Measurements from ENCODE around the gene ATP4A.

The ATP4A gene

DNA sequence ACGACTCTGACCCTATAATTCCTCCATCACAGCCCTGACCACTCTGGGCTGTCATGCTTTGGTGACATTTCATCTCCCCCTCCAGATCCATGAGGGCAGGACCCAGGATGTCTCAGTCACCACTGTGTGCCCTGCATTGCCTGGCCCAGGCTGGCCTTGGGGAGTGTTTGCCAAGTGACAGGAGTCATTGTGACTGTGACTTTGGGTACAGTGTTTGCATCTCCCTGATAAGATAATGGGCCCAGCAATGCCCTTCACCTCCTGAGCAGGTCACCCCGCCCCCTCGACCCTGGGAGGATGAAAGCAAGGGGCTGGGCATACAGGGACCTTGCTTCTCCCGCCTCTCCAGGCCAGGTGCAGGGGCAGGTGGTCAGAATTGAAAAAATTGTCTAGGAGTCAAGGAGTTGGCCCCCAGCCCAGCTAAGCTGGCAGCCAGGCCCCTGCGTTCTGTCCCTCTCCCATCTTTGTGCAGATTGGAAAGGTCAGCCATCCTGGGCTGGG lies 5.9 kb upstream of the ATP4A start:
- no peak for DNase-seq
- intact Hi-C loops (cut with DNase I) = no loop called here

DNA sequence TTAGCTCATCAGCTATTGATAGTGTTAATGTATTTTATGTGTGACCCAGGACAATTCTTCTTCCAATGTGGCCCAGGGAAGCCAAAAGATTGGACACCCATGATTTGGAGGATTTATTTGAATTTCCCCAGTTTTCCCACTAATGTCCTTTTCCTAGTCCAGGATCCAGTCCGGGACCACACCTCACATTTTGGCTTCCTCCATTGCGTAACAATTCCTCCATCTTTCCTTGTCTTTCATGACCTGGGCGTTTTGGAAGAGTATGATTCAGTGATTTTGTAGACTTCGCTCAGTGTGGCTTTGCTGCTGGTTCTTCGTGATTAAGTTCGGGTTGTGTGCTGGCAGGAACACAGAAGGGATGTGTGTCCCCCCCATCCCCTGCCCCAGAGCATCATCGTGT lies 3.3 kb upstream of the ATP4A start:
- intact Hi-C loops (cut with DNase I) = no loop called here
- DNase-seq = no peak

DNA sequence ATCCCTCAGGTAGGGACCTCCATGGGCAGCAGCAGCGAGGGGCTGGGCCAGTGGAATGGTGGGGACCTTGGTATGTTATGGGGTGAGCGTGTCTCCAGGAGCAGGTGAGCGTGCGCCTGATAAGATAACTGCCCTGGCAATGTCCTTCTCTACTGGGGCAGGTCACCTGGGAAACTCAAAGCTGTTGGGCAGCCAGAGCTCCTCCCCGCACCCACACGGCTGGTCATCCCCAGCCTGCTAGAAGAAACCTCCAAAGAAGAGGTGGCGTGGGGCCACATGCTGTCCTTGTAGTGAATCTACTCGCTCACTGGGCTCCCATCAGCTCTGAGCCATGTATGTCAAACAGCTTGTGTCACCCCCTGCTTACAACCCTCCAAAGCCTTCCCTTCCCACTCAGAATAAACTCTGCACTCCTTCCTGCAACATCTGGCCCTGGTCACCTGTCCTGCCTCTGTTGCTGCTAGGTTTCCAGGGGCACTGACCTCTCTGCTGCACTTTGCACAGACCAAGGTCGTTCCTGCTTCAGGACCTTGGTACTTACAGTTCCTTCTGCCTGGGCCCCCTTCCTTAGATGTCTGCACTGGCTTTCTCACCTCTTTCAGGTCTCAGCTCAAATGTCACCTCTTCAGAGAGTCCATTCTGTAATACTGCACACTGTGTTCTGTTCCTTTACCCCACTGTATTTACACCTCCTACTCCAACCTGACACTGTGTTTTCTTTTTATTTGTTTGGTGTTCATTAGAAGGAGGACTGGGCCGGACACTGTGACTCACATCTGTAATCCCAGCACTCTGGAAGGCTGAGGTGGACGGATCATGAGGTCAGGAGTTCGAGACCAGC lies 1.8 kb upstream of the ATP4A start:
- DNase-seq = no peak
- intact Hi-C loops (cut with DNase I) = no loop called here

DNA sequence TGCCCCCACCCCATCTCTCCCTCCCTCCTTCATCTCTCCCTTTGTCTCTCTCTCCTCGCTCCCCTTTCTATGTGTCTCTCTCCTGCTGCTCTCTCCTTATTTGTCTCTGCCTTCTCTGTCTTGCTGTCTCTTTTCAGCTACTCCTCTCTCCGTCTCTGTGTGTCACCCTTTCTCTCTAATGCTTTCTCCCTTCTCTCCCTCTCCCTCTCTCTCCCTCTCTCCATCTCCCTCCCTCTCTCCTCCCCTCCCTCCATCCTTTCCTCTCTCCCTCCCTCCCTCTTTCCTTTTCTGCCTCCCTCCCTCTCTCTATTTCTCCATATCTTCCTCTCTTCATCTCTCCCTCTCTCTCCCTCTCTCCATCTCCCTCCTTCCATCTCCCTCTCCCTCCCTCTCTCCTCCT lies 682 bp downstream of the ATP4A start:
- intact Hi-C loops (cut with DNase I) = no loop called here
- no peak for DNase-seq

GRCh38 chr19:35562336-35562735 lies 1.1 kb downstream of the ATP4A start:
- no peak for DNase-seq
- intact Hi-C loops (cut with DNase I) = no loop called here

GRCh38 chr19:35561436-35561835 lies 2.0 kb downstream of the ATP4A start:
- no peak for DNase-seq
- intact Hi-C loops (cut with DNase I) = no loop called here

- DNase-seq = no peak
- intact Hi-C loops (cut with DNase I) = no loop called here
Observed at GRCh38 chr19:35560677-35561076, 2.8 kb downstream of the ATP4A start.

GRCh38 chr19:35560271-35560670 lies 3.2 kb downstream of the ATP4A start:
- intact Hi-C loops (cut with DNase I) = no loop called here
- DNase-seq = no peak

- no peak for DNase-seq
- intact Hi-C loops (cut with DNase I) = no loop called here
Observed at GRCh38 chr19:35559781-35560180, 3.7 kb downstream of the ATP4A start.

DNA sequence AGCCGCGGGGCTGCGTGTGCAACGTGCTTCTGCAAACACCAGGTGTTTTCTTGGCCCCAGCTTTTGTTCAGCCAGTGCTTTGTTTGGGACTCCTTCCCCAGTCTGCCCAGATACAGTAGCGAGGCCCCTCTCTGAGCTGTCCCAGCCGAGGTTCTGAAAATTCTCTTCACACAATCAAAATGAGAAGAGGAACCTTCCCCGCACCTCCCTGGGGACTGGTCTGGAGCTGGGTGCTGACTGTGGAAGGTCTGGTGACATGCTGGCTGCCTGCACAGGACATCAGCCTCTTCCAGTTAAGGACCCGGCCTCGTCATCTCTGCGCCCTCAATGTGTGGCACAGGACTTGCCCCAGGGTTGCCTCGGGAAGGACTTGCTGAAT lies 4.2 kb downstream of the ATP4A start:
- no peak for DNase-seq
- intact Hi-C loops (cut with DNase I) = no loop called here

- intact Hi-C loops (cut with DNase I) = no loop called here
- DNase-seq = no peak
Observed at GRCh38 chr19:35558400-35559280, 4.8 kb downstream of the ATP4A start.

GRCh38 chr19:35557539-35558399 lies 5.7 kb downstream of the ATP4A start:
- DNase-seq = peak in 31 of 42 donors; percentile 22 to 70 (median 46)

DNA sequence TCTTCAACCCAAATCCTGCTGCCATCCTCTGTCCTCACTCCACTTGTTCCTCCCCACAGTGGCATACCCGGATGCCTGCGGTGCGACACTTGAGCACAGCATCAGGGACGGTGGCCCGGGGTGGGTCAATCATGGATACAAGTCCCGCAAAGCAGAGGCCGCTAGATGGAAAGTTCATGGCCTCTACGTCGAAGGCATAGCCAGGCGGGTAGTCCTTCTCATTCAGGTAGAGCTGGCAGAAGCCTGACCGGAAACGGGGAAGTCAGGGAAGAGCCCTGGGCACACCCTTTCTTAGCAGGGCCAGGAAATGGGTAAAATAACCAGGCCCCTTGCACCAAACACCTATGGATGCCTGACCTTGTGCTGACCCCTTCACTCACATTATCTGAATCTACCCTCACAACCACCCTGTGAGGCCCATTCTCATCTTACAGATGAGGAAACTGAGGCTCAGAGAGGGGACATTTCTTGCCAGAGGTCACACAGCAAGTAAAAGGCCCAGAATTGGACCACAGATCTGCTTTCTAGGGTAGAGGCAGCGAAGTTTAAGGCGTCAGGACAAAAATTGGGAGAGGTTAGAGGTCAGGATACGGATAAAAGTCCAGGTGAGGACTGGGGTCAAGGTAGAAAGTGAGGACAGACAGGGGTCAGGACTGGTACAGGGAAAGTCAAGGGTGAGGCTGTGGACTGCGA lies 6.5 kb downstream of the ATP4A start:
- intact Hi-C loops (cut with DNase I) = no loop called here
- DNase-seq = no peak

More at GRCh38 chr19:35557539-35558399, 5.7 kb downstream of the ATP4A start:
- intact Hi-C loops (cut with DNase I) = no loop called here

DNA sequence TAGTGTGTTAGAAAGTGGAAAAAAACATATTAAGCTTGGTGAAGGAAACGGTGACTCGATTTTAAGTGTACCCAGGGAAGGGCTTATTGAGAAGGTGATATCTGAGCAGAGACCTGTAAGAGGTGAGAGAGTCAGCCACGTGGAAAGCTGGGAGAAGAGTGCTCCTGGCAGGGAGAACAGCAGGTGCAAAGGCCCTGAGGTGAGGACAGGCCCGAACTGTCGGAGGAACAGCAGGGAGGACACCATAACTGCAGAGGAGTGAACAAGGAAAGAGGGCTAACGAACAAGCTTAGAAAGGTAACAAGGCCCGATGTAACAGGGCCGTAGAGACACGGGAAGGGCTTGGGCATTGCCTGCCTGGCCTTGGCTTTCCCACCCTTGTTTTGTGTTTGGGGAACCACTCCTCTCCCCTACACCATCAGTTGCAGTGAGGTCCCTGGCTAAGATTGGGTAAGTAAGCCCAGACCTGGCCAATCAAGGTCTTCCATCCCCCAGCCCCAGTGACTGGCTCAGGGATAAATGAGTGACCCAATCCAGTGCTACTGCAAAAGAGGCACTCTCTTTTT lies 7.3 kb downstream of the ATP4A start:
- no peak for DNase-seq
- intact Hi-C loops (cut with DNase I) = no loop called here

DNA sequence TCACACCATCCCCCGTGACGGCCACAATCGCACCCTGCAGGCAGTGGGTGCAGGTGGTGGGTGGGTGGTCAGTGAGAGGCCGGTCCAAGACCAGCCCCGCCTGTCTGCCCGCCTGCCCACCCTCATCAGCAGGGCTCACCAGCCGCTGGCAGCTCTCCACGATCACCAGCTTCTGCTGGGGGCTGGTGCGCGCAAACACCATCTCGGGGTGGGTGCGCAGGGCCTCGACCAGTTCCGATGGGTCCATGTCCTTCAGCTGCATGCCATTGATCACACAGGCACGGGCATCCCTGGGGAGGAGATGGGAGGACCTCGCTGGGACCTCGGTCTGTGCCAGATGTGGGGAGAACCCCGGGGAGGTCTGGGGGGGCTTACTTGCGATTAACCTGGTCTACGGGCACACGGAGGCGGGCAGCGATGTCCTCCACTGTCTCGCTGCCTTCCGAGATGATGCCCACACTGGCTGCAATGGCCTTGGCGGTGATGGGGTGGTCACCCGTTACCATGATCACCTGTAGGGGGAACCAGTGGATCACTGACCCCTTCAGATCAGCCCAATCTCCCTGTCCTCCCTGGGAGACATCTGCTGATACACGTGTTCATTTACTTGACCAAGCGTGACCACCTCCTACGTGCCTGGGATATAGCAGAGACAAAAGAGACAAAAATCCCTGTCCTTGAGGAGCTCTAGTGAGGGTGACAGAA lies 8.0 kb downstream of the ATP4A start:
- intact Hi-C loops (cut with DNase I) = no loop called here
- DNase-seq = no peak

GRCh38 chr19:35554076-35554475 lies 9.4 kb downstream of the ATP4A start:
- intact Hi-C loops (cut with DNase I) = no loop called here
- no peak for DNase-seq

DNA sequence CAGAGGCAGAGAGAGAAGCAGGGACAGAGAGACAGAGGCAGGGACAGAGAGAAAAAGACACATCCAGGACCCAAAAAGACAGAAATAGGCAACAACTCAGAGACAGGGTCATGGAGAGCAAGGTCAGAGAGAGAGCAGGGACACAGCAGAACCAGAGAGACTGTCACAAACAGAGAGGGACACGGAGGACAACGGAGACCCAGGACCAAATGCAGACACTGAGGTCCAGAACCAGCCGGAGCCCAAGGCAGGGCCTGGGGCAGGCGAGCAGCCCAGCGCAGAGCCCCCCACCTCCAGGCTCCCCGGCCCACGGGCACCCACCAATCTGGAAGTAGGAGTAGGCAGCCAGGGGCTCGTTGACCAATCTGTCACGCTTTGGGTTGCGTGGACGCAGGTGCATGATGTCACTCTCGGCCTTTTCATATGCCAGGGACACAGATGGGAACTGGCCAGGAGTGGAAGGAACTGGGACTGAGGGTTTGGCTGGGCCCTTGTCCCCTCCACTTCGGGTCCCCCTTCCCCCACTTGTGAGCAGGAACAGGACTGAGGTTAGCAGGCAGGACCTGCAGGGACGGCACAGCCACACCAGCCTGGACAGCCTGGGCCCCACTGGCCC lies 10.0 kb downstream of the ATP4A start:
- DNase-seq = no peak
- intact Hi-C loops (cut with DNase I) = no loop called here

Measured in head of caudate nucleus (tissue), 42 donors.